Kasumi-1 (cell line): ENCODE results near the gene MFAP3L.
"Not testable (repeated sequence)": the region's sequence is repeated elsewhere in the genome, so short reads cannot be mapped to it uniquely, and the experiment has no call there.

Source experiments
- DNase-seq, 2 experiments: peaks; one replicate each; lab custom pipeline; 2025; lab: John Stamatoyannopoulos, UW

Gene MFAP3L

DNA sequence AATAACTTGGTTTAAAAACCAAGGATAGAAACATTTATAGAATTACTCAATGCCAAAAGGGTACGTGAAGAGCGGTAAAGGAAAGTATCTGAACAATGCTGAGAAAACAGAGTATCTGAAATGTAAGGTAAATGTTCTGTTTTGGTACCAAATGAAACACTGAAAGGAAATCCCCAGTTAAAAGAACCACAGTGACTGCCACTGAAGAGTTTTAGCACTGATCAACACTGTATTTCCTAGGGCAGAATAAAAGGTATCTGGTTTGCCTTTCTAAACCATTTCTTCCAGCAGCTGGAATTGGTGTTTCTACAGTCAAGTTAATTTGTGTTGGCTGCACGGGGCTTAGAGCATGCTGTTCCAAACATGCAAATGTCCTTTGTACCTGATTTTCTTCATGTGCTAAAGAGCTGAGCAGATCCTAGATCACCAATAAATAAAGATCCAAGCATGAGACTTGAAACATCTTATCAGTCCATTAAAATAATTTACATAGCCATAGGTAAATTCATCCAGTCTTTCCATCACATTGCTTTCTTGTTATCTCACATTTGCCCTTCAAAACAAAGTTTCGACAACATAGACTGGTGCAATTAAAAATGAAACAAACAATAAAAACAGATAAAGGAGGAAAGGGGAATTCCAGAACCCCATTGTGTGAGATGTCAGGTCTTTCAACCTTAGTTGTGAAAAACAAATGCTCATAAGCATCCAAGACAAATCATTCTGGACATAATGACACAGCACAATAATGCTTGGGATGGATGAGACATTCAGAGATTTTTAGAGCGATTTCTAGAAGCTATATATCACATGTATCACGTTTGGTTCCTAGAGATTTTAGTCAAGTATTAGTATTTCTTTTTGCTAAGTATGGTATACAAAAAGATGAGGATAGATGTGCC, 38.6 kb downstream of the MFAP3L start:
- no peak for DNase-seq

GRCh38 chr4:169986369-169986768, 39.8 kb downstream of the MFAP3L start:
- DNase-seq, result no peak

DNA sequence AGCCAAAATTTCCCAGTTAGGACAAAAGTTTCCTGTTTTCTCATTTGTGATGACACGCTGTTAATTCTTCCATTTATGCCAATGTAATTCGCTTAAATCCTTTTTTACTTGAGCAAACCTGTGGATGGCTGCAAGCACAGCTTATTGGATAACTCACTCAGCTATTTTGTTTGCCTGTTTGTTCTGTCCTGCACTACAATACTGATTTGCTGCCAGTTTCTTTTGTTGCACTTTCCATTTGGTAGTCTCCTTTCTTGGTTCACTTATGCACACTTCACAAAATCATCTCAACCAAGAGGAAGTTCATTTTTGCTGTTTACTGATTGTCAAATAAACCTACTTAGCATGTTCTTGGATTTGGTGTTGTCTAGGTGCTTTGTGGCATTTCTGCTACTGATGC, 40.3 kb downstream of the MFAP3L start:
- no peak for DNase-seq

GRCh38 chr4:169984745-169985144, 41.5 kb downstream of the MFAP3L start:
- DNase-seq, result no peak

- DNase-seq, result no peak
Observed at GRCh38 chr4:169984173-169984572, 42.0 kb downstream of the MFAP3L start.

- no peak for DNase-seq
Observed at GRCh38 chr4:169976951-169977350, 49.2 kb downstream of the MFAP3L start.

DNA sequence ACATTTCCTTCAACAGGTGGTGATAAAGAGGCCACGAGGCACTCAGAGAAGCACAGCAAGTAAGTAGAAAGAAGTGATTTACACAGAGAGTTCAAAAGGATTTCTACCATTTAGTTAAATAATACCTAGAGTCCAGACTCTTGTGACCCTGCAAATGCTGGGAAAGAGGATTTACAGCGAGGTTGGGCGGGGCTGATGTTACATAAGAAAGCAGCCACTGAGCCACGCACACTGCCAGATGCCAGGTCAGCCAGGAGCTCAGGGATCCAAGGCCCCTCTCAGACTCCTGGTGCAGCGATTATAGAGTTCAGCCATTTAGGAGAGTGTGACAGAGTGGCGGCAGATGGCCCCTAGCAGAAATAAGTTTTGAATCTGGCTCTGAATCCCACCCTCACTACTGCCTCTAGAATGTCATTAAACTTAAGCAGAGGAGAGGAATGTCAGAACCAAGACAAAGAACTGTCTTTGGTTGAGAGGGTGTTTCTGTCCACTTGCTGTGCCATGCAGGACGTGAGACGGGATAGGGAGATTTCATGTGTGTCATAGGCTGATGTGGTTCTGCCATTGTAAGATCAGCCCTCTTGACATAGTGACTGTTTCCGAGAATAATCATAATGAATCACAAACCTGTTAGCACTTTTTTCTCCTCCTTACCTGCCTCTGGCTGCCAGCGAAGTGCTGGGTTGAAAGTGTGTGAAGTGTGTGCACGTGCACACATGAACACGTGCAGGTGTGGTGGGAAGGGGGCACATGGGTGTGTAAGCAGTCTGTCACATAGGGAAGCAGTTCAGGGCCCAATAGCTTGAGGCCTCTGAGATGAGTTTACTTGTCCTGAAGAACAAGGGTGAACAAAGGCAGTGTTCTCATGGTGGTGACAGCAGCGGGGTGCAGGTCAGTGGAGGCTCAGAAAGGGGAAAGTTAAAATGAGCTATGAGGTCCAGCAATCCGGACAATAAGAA, 50.1 kb downstream of the MFAP3L start:
- no peak for DNase-seq

- DNase-seq, result no peak
Observed at GRCh38 chr4:169975131-169975837, 50.9 kb downstream of the MFAP3L start.

DNA sequence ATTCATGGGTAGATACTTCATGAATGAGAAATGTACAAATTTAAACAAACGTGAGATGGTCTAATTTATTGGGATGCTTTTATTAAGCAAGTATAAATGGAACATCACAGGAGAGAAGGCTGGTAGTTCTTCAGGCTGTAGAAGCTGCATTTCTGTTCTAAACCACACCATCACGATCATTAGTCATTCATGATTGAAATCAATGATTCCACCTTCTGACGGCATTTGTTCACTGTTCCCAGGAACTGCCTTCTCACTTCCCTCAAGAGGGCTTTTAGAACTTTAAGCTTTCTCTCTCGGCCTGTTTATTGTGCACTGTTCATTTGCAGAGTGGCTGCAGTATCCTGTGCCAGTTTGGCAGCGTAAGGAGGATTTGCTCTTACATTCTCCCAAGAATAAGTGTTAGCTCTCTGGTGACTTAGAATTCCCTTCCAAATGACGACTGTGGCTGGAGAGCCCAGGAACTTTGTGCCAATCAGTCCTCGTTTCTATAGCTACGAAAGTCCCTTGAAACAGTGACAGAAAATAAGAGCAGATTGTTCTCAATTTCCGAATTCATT, 54.7 kb downstream of the MFAP3L start:
- no peak for DNase-seq

GRCh38 chr4:169968999-169969398, 57.2 kb downstream of the MFAP3L start:
- no peak for DNase-seq

DNA sequence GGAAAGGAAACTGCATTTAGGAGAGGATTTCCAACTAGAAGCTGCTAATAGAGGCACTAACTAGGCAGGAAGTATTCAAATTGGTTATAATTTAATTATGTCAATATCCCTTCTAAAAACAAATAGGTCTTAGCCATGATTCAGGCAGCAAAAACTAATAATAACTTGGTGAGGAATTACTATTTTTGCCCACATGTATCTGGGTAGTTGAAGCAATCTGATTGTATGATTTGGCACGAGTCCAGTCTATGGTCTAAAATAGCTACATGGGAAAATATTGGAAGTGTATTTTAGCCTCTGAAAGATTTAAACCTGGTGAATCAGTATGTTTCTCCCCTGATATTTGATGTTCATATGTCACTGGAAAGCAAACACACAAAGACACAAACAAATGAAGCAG, 62.2 kb downstream of the MFAP3L start:
- DNase-seq, result no peak

GRCh38 chr4:169959254-169959653, 66.9 kb downstream of the MFAP3L start:
- DNase-seq, result no peak

DNA sequence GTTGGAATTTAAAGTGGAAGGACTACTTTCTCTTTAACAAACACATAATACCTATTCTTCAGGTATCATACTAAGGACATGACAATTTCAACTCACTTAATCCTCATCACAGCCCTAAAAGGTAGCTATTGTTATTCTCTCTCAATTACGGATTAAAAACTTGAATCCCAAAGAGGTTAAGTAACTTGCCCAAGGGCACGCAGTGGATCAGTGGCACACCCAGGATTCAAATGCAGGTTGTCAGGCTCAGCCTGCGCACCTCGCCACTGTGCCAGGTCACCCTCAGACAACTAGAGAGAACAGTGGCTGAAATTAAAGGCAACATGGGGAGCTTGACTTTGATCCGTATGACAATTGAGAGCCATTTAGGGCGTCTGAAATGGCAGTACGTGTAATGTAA, 67.6 kb downstream of the MFAP3L start:
- DNase-seq, result no peak

GRCh38 chr4:169957785-169958184, 68.4 kb downstream of the MFAP3L start:
- DNase-seq, result no peak

GRCh38 chr4:169956091-169956843, 69.9 kb downstream of the MFAP3L start:
- no peak for DNase-seq

GRCh38 chr4:169955521-169955920, 70.7 kb downstream of the MFAP3L start:
- no peak for DNase-seq

- peak; percentile 96 to 98 for DNase-seq
Observed at GRCh38 chr4:169952236-169953002, 73.8 kb downstream of the MFAP3L start.

DNA sequence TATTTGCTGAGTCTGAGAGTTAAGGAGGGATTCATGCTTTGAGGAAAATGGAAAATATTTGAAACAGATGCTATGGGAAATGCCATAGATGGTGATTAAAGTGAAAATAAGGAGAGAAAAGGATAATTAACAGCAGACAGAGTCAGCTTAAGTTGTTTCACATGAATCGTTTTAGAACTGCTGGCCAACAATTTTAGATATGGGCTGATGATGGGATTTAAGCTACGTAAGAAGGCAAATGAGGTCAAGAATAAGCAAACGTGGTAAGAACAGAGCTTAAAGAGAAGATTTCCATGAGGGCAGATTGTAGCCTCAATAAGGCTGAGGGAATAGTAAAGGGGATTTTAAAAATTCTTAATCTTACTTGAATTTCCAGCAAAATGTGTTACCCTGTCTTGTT, 77.9 kb downstream of the MFAP3L start:
- no peak for DNase-seq

- no peak for DNase-seq
Observed at GRCh38 chr4:169945636-169946035, 80.6 kb downstream of the MFAP3L start.

GRCh38 chr4:169943601-169944000, 82.6 kb downstream of the MFAP3L start:
- DNase-seq, result not testable (repeated sequence)
